ENCODE measurements around the gene CRISP2. TPM values are rescaled to one million over a fixed set of nuclear protein-coding genes. Genes with fewer than 3 reads are reported as not detected.

Gene CRISP2, protein sequence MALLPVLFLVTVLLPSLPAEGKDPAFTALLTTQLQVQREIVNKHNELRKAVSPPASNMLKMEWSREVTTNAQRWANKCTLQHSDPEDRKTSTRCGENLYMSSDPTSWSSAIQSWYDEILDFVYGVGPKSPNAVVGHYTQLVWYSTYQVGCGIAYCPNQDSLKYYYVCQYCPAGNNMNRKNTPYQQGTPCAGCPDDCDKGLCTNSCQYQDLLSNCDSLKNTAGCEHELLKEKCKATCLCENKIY
- not detected for total RNA-seq

GRCh38 chr6:49713346-49713745 is at the start of gene CRISP2:
TSS of gene CRISP2 (minus strand) at chr6:49713543. CDS start at chr6:49709196, 4,347 bp downstream.
- Histone ChIP-seq H3K27me3 (no peaks in the 10 kb centered on the region), H3K4me3 (no peak within 1 kb of the TSS), H3K9me3 (no peaks in the 10 kb centered on the region), H3K36me3 (no peaks in the 10 kb centered on the region), H3K27ac (no peak within 1 kb of the TSS), H3K4me1 (no peaks in the 10 kb centered on the region)
- TF ChIP-seq POLR2A (IDR thresholded peaks at IDR 0.05) (no peak), CTCF (IDR thresholded peaks at IDR 0.05) (no peak), EP300 (IDR thresholded peaks at IDR 0.05) (no peak)
- 46 to 52% methylated on average over 26 of the region's 26 CpGs for WGBS, 2 donors
- no peak for DNase-seq (ENCODE audit: low spot score in 2 of 2)

DNA sequence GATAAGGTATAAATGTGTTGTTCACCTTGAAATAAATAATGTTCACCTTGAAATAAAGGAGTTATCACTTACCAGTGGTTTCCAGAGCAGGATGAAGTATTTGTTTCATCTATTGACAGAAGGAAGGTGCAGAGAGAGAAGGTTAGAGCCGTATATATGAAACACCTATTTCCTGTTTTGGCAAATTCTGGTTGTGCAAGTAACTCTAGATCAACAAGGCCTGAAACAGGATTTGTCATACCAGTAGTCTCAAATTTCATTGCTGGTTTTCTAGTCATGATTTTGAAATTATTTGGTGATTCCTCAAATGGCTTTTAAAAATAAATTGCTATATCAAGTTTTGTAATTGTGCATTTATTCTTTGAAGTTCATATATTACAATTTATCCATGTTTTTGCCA is 30.9 kb upstream of the CRISP2 start, which contains the start of gene CRISP3:
TSS of gene CRISP3 (minus strand) at position 130 of the 400 bp plus-strand sequence. CDS start at position 109, 21 bp downstream.
- H3K27ac ChIP-seq = no peak within 1 kb of the TSS
- DNase-seq (ENCODE audit: low spot score in 2 of 2) = no peak
- no peak within 1 kb of the TSS for H3K4me3 ChIP-seq
- H3K9me3 ChIP-seq = no peaks in the 10 kb centered on the region
- H3K4me1 ChIP-seq = no peaks in the 10 kb centered on the region
- TF ChIP-seq CTCF (IDR thresholded peaks at IDR 0.05) = no peak
- TF ChIP-seq POLR2A (IDR thresholded peaks at IDR 0.05) = no peak
- TF ChIP-seq EP300 (IDR thresholded peaks at IDR 0.05) = no peak
- H3K36me3 ChIP-seq = no peaks in the 10 kb centered on the region
- 45 to 63% methylated on average over 1 of the region's 1 CpG for WGBS, 2 donors
- H3K27me3 ChIP-seq = no peaks in the 10 kb centered on the region

GRCh38 chr6:49743429-49743828 is 30.1 kb upstream of the CRISP2 start:
- Histone ChIP-seq H3K27ac (no peak overlapping the region), H3K27me3 (no peaks in the 10 kb centered on the region), H3K4me3 (no peak overlapping the region), H3K9me3 (no peaks in the 10 kb centered on the region), H3K36me3 (no peaks in the 10 kb centered on the region), H3K4me1 (no peaks in the 10 kb centered on the region)
- DNase-seq (ENCODE audit: low spot score in 2 of 2) = no peak
- WGBS, 2 donors = 85 to 87% methylated on average over 4 of the region's 4 CpGs
- no peak for TF ChIP-seq EP300 (IDR thresholded peaks at IDR 0.05)
- no peak for TF ChIP-seq CTCF (IDR thresholded peaks at IDR 0.05)
- TF ChIP-seq POLR2A (IDR thresholded peaks at IDR 0.05) = no peak

DNA sequence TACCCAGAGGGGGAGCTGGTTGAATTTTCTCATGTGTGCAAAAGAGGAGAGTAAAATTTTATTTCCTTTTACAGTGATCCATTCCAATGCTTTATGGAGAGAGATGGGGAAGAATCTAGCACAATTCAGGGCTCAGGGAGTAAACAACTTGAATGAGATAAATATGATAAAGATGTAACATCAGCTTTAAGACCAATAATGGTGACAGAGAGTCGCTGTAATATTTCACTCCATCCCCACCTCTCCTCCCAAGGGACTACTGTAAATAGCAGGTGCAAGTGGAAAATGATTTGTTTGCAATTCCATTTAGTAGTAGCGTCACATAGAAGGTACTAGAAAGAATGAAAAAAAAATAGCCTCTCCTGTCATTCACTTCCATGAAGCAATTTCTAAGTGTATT is 26.1 kb upstream of the CRISP2 start:
- no peak overlapping the region for H3K4me3 ChIP-seq
- WGBS, 2 donors = 81% methylated on average over 2 of the region's 2 CpGs
- TF ChIP-seq CTCF (IDR thresholded peaks at IDR 0.05) = no peak
- TF ChIP-seq POLR2A (IDR thresholded peaks at IDR 0.05) = no peak
- TF ChIP-seq EP300 (IDR thresholded peaks at IDR 0.05) = no peak
- H3K27ac ChIP-seq = no peak overlapping the region
- H3K9me3 ChIP-seq = no peaks in the 10 kb centered on the region
- H3K4me1 ChIP-seq = no peaks in the 10 kb centered on the region
- DNase-seq (ENCODE audit: low spot score in 2 of 2) = no peak
- H3K27me3 ChIP-seq = no peaks in the 10 kb centered on the region
- no peaks in the 10 kb centered on the region for H3K36me3 ChIP-seq

GRCh38 chr6:49736017-49736508 is 22.7 kb upstream of the CRISP2 start:
- Histone ChIP-seq H3K9me3 (no peaks in the 10 kb centered on the region), H3K36me3 (no peaks in the 10 kb centered on the region), H3K27me3 (no peaks in the 10 kb centered on the region), H3K4me3 (no peak overlapping the region), H3K27ac (no peak overlapping the region), H3K4me1 (no peaks in the 10 kb centered on the region)
- 67 to 76% methylated on average over 4 of the region's 4 CpGs for WGBS, 2 donors
- TF ChIP-seq CTCF (IDR thresholded peaks at IDR 0.05) (no peak), EP300 (IDR thresholded peaks at IDR 0.05) (no peak), POLR2A (IDR thresholded peaks at IDR 0.05) (no peak)
- no peak for DNase-seq (ENCODE audit: low spot score in 2 of 2)
